Stimulated activated CD8-positive, alpha-beta memory T cell treated with anti-CD3 and anti-CD28 coated beads, Interleukin-7, amount 100 ng/mL, for 24 hours (primary cell): ENCODE results near the gene ABCA3.
"Not testable (repeated sequence)": the region's sequence is repeated elsewhere in the genome, so short reads cannot be mapped to it uniquely, and the experiment has no call there.

Source experiments
- DNase-seq: peaks from one replicate; pipeline ENCODE4 v3.0.0-alpha.2; 2020; ENCODE audit warnings: low read depth

Gene ABCA3

GRCh38 chr16:2252806-2253148 lies 87.8 kb downstream of the ABCA3 start:
- no peak for DNase-seq

GRCh38 chr16:2251296-2252111 lies 89.0 kb downstream of the ABCA3 start, which contains the start of gene ECI1:
Gene ECI1 (minus strand): TSS chr16:2251587. CDS start chr16:2251566, 21 bp downstream.
- DNase-seq = peak; percentile 56

DNA sequence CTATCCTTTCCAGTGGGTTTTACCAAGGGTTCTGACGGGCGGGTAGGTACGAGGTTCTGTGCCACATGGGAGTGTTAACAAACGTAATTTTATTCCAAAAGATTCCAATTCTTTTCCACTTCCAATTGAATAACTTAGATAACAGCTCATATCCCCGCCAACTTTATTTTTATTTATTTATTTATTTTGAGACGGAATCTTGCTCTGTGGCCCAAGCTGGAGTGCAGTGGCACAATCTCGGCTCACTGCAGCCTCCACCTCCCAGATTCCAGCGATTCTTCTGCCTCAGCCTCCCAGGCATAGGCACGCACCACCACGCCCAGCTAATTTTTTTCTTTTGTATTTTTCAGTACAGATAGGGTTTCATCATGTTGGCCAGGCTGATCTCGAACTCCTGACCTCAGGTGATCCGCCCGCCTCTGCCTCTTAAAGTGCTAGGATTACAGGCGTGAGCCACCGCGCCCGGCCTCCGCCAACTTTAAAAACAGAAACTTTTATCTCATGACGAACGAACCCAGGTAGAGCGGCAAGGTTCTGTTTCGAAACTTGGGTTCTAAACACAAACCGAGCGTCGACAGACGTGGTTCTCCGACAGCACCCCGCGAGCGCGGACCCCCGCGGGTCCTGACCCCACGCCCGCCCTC lies 89.8 kb downstream of the ABCA3 start:
- DNase-seq = peak; percentile 18

DNA sequence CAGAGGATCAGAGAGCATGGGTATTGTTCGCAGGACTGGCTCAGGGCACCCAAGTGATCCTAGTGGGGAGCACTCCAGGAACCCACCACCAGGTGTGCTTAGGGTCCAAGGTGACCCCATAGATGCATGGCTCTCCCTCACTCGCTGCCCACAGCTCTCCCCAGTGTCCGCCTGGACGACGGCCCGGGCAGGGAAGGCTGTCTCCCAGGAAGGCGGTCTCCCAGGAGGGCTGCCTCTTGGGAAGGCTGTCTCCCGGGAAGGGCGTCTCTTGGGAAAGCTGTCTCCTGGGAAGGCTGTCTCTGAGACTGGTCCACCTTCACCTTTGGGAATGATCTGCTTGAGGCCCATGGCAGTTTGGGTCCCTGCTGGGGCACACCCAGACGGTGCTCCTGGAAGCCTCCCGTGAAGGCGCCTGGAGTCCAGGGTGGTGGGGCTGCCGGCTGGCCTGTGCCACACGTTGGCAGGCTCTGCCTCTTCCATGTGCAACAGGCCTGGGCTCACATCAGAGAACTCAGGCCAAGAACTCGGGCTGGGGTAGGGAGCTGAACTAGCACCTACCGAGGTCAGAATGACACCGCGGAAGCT lies 94.1 kb downstream of the ABCA3 start:
- DNase-seq = no peak

DNA sequence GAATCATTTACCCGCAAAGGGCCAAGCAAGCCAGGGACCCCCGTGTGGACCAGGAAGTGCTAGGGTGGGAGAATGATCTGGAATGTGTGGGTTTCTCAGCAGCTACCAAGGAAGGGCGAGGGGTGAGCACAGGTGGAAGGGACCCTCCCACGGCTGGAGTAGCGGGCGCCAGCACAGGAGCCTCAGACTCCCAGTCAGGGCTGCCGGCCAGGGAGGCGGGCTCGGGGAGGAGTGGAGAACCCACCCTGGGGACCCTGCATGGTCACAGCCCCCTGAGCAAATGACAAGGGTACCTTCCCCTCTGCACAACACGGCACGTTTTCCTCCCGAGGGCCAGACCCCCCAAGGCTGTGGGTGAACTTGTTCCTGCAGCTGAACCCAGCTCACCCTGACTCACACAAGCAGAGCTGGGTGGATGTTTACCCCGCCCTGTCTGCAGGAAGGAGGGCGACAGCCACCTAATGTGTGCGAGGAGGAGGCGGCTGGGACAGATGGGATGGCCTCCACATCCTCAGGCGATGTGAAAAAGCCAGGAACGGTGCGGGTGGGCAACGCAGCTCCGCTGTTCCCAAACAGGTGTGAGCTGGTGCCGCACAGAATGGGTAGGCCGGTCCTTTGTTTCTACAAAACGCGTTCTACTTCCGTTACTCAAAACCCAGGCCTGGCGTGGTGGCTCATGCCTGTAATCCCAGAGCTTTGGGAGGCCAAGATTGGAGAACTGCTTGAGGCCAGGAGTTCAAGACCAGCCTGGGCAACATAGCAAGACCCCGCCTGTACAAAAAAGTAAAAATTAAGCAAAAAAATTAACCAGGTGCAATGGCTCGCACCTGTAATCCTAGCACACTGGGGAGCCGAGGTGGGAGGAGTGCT lies 95.4 kb downstream of the ABCA3 start:
- no peak for DNase-seq

GRCh38 chr16:2244301-2244700 lies 96.2 kb downstream of the ABCA3 start:
- DNase-seq = no peak

GRCh38 chr16:2243781-2244180 lies 96.7 kb downstream of the ABCA3 start:
- DNase-seq = no peak

DNA sequence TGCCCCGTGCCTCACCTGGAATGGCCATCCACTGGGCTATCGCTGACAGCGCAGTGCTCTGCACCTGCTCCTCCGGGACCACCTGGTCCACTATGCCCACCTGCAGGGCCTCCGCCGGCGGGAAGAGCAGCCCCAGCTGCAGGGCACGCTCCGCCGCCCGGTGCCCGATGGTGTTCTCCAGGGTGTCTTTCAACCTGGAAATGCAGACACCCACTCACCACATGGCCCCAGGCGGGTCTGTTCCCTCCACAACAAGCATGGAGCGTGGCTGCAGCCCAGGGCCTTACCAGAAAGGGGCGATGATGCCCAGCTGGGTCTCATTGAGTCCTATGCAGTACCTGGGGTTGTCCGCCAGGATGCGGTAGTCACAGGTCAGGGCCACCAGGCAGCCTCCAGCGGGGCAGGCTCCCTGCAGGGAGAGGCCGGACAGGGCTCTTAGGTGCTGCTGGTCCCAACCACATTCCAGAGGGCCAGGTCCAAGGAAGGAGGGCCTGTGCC lies 97.4 kb downstream of the ABCA3 start:
- DNase-seq = no peak

DNA sequence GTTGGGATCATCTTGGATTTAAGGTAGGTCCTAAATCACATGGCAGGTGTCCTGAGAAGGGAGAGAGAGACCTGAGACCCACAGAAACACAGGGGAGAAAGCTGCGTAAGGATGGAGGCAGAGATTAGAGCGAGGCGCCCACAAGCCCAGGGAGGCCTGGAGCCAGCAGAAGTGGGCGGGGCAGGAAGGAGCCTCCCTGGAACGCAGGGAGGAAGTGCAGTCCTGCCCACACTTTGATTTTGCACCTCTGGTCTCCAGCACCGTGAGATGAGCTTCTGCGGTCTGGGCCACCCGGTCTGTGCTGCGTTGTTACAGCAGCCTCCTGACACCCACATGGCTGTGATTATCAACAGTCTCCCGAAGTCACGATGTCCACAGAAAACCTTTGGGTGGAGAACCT lies 97.9 kb downstream of the ABCA3 start:
- DNase-seq = no peak

DNA sequence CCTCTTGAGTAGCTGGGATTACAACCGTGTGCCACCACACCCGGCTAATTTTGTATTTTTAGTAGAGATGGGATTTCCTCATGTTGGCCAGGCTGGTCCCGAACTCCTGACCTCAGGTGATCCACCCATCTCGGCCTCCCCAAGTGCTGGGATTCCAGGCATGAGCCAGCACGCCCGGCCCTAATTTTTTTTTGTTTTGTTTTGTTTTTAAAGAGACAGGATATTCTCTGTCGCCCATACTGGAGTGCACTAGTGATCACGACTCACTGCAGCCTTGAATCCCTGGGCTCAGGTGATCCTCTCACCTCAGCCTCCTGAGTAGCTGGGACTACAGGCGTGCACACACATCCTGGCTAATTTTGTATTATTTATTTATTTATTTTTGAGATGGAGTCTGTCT lies 100.2 kb downstream of the ABCA3 start:
- DNase-seq = not testable (repeated sequence)

DNA sequence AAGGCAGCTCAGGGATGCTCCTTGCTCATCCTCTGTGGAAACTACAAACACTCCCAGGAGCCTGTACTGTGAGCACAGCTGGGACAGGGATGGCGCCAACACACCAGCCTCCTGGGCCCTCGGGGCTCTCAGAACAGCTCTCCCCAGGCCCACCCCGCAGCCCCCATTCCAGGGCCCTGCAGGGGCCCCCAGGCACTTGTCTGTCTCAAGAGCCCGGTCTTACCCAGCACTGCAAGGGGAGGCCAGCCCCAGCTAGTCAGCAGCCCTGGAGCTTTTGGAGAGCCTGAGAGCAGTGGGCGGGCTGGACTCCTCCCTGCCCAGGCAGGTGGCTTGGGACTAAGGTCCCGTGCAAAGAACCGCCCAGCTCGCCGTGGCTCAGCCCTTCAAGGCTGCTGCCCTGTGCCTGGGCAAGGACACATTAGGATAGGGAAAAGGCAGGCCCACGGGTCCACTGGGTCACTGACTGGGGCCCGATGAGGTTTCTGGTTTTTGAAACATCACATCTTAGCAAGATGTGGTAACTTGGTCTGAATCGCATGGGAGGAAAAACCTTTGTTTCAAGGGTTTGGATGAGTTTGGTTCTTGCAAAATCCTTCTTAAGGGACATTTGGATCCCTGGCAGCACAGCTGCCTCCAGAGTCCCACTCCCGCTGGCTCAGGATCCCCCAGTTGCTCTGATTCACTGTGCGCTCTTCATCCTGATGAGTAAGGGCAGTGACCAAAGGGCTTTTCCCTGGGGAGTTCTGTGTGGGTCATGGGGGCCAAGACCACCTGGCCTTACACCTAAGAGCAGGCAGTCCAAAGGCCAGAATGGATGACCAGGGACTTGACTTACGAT lies 101.5 kb downstream of the ABCA3 start:
- no peak for DNase-seq

DNA sequence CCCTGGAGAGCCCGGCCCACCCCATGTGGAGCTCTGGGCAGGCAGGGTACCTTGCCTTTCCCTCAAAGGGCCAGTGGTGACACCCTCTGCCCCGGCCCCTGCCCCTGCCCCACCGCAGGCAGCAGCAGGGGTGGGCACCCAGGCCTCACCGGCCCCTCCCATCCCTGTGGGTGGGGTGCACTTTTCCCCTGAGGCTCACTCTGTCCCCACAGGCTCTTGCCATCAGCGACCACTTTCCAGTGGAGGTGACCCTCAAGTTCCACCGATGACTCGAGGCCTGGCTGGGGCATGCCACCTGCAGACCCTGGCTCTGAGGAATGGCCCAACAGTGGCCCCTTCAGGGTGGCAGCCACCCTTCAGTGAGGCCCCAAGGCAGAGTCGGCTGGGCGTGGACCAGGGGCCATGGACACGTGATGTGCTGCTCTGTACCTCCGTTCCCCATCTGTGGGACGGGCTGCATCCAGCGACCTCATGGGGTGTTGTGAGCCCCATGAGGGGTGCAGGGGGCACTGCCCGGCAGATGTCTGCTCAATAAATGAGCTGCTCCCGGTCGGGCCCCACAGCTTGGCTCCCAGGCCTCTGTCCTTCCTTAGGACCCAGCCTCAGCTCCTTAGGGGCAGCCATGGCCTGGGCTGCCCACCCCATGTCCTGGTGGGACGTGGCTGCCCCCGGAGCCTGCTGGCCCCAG lies 102.2 kb downstream of the ABCA3 start:
- no peak for DNase-seq

- DNase-seq = no peak
Measured at GRCh38 chr16:2237493-2238149, 102.9 kb downstream of the ABCA3 start.

DNA sequence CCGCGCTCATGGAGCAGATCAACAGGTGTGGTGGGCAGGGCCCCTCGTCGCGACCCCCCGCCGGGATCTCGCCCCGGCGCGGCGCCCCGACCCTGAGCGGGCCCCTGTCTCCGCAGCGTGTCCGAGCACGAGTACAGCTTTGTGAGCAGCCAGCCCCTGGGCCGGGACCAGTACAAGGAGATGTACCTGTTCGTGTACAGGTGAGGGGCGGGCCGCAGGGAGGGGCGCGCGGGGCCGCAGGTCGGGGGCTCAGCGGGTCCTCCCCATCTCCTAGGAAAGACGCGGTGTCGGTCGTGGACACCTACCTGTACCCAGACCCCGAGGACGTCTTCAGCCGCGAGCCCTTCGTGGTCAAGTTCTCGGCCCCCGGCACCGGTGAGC lies 103.4 kb downstream of the ABCA3 start:
- no peak for DNase-seq

DNA sequence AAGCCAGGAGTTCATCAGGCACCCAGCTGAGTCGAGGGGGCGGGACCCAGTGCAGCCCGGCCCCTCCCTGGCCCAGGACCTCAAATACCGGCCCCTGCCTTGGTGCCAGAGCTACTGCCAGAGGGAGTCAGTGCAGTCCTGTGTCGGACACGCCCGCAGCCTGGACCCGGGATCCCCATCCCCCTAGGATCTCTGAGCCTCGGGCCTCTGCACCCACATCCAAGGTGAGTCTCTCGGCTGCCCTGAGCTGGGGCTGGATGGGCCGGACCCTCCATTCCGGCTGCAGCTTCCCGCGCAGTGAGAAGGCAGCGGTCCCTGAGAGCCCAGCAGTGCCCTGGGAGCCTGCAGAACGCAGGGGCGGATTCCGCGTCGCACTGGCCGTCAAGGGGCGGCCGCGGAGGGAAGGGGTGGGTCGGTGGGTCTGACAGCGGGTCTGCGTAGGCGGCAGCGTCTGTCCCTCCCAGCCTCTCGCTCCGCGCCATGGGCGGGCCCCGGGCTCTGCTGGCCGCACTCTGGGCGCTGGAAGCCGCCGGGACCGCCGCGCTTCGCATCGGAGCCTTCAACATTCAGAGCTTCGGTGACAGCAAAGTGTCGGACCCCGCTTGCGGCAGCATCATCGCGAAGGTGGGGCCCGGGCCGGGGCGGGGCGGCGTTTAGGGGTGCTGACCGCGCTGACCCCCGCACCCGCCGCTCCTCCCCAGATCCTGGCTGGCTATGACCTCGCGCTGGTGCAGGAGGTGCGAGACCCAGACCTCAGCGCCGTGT lies 104.0 kb downstream of the ABCA3 start, which contains the start of gene DNASE1L2:
TSS of gene DNASE1L2 (plus strand) at position 108 of the 765 bp plus-strand sequence. CDS start at position 481, 373 bp downstream.
- DNase-seq = no peak

- no peak for DNase-seq
Measured at GRCh38 chr16:2235695-2236336, 104.7 kb downstream of the ABCA3 start.

DNA sequence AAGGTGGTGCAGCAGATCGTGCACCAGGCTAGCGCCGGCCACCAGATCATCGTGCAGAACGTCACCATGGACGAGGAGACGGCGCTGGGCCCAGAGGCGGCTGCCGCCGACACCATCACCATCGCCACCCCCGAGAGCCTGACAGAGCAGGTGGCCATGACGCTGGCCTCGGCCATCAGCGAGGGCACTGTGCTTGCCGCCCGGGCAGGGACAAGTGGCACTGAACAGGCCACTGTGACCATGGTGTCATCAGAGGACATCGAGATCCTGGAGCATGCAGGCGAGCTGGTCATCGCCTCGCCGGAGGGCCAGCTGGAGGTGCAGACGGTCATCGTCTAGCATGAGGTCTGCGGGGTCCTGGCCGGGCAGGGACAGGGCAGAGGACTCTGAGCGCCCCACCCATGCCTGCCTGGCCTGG lies 105.3 kb downstream of the ABCA3 start:
- DNase-seq = no peak

DNA sequence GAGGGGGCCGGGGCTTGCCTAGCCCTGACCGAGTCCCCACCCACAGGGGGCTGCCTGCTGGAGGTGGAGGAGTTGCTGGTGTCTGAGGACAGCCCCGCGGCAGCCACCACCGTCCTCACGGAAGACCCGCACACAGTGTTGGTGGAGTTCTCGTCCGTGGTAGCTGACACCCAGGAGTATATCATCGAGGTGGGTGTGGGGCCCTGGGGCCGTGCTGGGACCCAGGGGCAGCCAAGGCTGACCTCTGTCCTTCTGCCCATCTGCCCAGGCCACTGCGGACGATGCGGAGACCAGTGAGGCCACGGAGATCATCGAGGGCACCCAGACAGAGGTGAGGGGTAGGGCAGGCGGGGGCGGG lies 105.7 kb downstream of the ABCA3 start:
- DNase-seq = no peak
